ENCODE results near the gene COMMD6.

COMMD6 gene

DNA sequence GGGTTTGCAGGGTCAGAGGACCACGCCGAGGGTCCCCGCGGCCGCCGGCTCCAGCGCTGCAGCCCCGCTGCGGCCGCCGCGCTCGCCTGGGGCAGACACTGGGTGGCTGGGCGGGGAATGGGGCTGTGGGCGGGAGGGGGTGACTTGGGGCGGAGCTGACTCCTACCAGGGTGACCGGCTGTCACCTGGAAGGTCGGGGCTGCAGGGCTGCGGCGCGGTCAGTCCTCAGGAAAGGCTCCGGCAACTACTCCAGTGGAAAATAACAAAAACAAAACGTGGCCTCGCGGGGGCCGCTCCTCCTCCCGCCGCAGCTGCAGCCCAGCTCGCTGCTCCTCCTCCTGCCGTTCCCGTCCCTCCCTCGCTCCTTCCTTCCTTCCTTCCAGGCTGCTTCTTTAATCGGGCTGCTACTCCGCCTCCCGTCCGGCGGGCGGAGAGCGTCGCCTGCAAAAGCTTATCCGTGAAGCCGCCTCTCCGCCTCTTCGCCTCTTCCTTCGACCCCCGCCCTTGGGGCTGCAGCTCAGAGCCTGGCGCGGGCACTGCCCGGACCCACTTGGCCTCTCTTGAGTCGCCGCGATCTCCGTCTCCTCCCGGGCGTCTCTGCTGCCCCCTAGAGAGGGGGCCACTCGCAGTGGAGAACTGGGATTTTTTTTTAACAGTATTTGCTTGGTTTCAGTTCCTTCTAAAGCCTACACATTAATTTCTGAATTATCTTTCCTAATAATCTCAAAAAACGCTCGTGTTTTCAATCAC lies 55.4 kb downstream of the COMMD6 start, which contains the start of gene TBC1D4:
TBC1D4 (minus strand) TSS at position 100 of the 750 bp plus-strand sequence. CDS start 402 bp downstream, outside the sequence.
- DNase-seq (ENCODE audit: low read depth), result peak; percentile 27

DNA sequence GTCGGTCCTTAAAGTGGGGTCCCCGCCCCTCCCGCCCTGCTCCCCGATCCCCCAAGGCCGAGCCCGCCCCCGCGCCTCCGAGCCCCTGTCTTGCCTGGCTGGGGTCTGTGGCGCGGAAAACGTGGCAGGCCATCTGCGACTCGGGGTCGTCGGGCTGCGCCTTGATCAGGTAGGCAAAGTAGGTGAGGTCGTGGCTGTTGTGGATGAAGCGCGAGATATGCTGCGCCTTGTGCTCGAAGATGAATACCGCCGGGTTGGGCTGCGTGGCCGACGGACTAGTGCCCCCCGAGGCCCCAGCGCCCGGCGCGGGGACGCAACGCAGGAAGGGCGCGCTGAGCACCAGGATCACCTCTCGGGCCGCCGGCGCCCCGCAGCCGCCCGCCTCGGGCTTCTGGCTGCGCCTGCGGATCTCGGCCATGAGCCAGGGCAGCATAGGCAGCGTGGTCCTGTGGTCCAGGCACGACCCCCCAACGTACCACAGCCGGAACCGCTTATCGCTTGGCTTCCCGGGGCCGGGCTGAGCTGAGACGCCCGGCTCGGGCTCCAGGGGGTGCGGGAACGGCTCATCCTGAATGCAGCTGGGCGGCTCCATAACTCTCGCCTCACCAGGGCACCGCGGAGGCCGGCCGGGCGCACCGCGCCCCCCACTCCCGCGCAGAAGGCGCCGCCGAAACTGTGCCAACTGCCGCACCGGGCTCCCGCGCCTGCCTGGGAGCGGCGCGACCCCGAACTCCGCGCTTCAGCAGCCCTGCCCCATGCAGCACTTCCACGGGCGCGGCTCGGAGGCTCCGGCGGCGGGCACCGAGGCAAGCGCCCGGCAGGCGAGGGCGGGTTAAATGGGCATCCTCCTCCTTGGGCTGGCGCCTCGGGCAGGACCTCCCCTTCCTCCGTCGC lies 56.2 kb downstream of the COMMD6 start:
- DNase-seq (ENCODE audit: low read depth), result no peak

DNA sequence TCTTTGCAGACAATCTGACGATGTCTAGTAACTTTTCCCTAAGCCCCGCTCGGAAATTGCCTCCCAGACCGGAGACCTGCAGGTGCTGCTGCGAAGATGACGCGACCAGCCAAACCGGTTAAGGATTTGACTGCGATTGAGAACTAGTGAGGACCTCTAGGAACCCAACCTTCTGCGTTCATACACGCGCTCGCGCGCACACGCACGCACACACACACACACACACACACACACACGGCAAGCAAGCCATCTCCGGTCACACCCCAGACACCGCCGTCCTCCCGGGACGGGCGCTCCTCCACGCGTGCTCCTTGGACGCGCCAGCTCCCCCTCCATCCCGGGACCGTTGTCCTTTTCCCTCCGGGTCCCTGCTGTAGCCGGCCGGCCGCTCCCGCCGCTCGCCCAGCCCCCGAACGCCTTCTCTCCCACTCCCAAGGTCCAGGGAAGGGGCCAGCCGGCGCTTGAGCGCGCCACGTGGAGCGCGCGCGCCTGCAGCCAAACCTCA lies 56.9 kb downstream of the COMMD6 start:
- no peak for DNase-seq (ENCODE audit: low read depth)

GRCh38 chr13:75479102-75479740 lies 58.4 kb downstream of the COMMD6 start:
- DNase-seq (ENCODE audit: low read depth), result no peak

DNA sequence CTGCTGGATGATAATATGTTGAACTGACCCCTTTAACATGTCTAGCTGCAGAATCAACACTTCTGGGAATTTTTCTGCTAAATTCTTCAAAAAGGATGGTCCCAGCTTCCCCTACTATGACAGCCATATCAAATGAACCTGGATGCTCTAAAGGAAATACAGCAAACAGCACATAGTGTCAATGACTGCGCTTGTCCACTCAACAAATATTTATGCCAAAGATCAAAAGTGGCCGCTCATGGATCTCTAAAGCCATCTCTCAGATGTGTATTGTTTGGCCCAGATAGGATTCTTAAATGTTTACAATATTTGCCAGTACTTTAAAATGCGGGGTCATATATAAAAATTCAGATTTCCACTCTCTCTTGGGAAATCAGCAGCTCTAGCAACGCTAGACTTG lies 59.0 kb downstream of the COMMD6 start:
- no peak for DNase-seq (ENCODE audit: low read depth)
